ENCODE measurements around the gene SWAP70.

Gene SWAP70

DNA sequence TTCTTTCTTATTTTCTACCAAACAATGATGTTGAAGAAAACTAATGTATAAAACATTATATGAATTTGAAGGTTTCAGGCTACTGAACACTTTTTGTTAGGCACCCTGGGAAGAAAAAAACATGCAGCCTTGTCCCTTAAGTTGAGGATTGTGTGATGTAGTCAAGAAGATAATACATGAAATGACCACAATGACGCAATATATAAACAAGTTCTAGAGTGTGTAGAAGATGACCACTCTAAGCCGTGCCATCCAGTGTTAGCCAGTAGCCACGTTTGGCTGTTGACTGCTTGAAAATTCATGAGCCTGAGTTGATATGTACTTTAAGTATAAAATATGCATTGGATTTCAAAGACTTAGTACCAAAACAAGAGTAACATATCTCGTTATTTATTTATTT, 16.2 kb downstream of the SWAP70 start:
- H3K9me2 ChIP-seq (replicated peaks; ENCODE audit: control insufficient read depth, low read length), result no peaks in the 10 kb centered on the region
- peaks cover 100% of the 10 kb centered on the region for H3K79me2 ChIP-seq (ENCODE audit: control insufficient read depth, low read length)
- H3K4me2 ChIP-seq (ENCODE audit: low read length), result peak overlapping the region; percentile 85
- peak overlapping the region; percentile 68 for H3K4me3 ChIP-seq (ENCODE audit: low read length)
- TF ChIP-seq EZH2phosphoT487 (IDR thresholded peaks at IDR 0.05; ENCODE audit: borderline replicate concordance, low read length) (no peak), CTCF (IDR thresholded peaks at IDR 0.05; ENCODE audit: low read depth, low read length, poor library complexity, severe bottlenecking) (no peak)
- H3K27me3 ChIP-seq (ENCODE audit: control insufficient read depth, low read length), result no peaks in the 10 kb centered on the region
- H3K4me1 ChIP-seq (ENCODE audit: control insufficient read depth, low read length), result peaks cover 99% of the 10 kb centered on the region
- no peaks in the 10 kb centered on the region; the same call in 1 of the 2 replicates for H4K20me1 ChIP-seq (ENCODE audit: control insufficient read depth, insufficient read depth, low read depth, low read length)
- peaks cover 68% of the 10 kb centered on the region for H3F3A ChIP-seq (ENCODE audit: control insufficient read depth, insufficient read depth)
- H3K36me3 ChIP-seq (ENCODE audit: control insufficient read depth, low read length), result peaks cover 68% of the 10 kb centered on the region
- peak overlapping the region; percentile 97 for H3K27ac ChIP-seq (ENCODE audit: low read depth, low read length)
- no peaks in the 10 kb centered on the region for H3K9me3 ChIP-seq (ENCODE audit: control insufficient read depth, insufficient read depth, low read length)

DNA sequence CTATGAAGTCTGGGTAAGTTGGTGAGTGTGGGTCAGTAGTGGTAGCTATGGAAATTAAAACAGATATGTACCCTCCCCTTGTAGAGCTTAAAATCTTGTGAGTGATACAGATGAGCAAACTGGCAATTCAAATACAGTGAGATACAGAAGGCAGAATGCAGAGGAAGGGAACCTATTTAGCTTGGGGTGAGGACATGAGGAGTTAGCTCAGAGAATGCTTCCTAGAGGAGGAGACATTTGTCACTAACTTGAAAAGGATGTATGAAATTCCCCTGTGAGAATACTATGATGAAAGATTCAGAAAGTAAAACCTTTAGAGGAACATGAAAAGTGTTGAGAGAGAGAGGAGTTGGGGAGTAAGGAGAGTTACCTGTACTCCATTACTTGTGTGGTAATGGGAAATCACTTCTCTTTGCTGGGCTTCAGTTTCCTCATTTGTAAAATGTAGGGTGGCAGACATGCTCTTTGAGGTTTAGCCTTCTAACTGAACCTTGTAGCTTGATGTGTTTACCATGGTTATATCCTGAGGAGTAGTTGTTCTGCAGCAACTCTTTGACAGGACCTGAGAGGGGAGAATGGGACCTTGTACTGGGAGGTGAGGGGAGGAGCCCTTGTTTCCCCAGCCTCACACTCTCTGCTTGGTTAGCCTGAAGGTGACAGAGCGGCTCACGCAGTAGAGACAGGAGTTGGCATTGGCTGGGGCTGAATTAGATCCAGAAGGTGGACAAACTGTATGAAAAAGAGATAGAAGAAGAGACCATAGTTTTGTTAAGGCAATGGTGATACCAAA, 17.9 kb downstream of the SWAP70 start:
- Histone ChIP-seq H3K79me2 (ENCODE audit: control insufficient read depth, low read length) (peaks cover 100% of the 10 kb centered on the region), H3K27ac (ENCODE audit: low read depth, low read length) (peak overlapping the region; percentile 97), H3K4me3 (ENCODE audit: low read length) (peak overlapping the region; percentile 68), H3K9me3 (ENCODE audit: control insufficient read depth, insufficient read depth, low read length) (no peaks in the 10 kb centered on the region), H3K27me3 (ENCODE audit: control insufficient read depth, low read length) (no peaks in the 10 kb centered on the region), H3K36me3 (ENCODE audit: control insufficient read depth, low read length) (peaks cover 74% of the 10 kb centered on the region), H3F3A (ENCODE audit: control insufficient read depth, insufficient read depth) (peaks cover 76% of the 10 kb centered on the region), H4K20me1 (ENCODE audit: control insufficient read depth, insufficient read depth, low read depth, low read length) (no peaks in the 10 kb centered on the region; the same call in 1 of the 2 replicates), H3K4me1 (ENCODE audit: control insufficient read depth, low read length) (peaks cover 99% of the 10 kb centered on the region), H3K9me2 (replicated peaks; ENCODE audit: control insufficient read depth, low read length) (no peaks in the 10 kb centered on the region), H3K4me2 (ENCODE audit: low read length) (peak overlapping the region; percentile 85)
- TF ChIP-seq EZH2phosphoT487 (IDR thresholded peaks at IDR 0.05; ENCODE audit: borderline replicate concordance, low read length) (no peak), CTCF (IDR thresholded peaks at IDR 0.05; ENCODE audit: low read depth, low read length, poor library complexity, severe bottlenecking) (no peak)

GRCh38 chr11:9687711-9688477, 24.0 kb downstream of the SWAP70 start:
- Histone ChIP-seq H3K79me2 (ENCODE audit: control insufficient read depth, low read length) (peaks cover 95% of the 10 kb centered on the region), H3K36me3 (ENCODE audit: control insufficient read depth, low read length) (peaks cover 66% of the 10 kb centered on the region), H3K9me2 (replicated peaks; ENCODE audit: control insufficient read depth, low read length) (no peaks in the 10 kb centered on the region), H3K4me3 (ENCODE audit: low read length) (peak overlapping the region; percentile 68), H3K9me3 (ENCODE audit: control insufficient read depth, insufficient read depth, low read length) (no peaks in the 10 kb centered on the region), H3K27me3 (ENCODE audit: control insufficient read depth, low read length) (no peaks in the 10 kb centered on the region), H3K4me2 (ENCODE audit: low read length) (peak overlapping the region; percentile 80), H3K27ac (ENCODE audit: low read depth, low read length) (peak overlapping the region; percentile 97), H3F3A (ENCODE audit: control insufficient read depth, insufficient read depth) (peaks cover 85% of the 10 kb centered on the region), H4K20me1 (ENCODE audit: control insufficient read depth, insufficient read depth, low read depth, low read length) (no peaks in the 10 kb centered on the region), H3K4me1 (ENCODE audit: control insufficient read depth, low read length) (peaks cover 97% of the 10 kb centered on the region)
- TF ChIP-seq CTCF (IDR thresholded peaks at IDR 0.05; ENCODE audit: low read depth, low read length, poor library complexity, severe bottlenecking) (no peak), EZH2phosphoT487 (IDR thresholded peaks at IDR 0.05; ENCODE audit: borderline replicate concordance, low read length) (no peak)
